ENCODE results near the gene CSPG5. TPM values are rescaled to one million over a fixed set of nuclear protein-coding genes. Genes with fewer than 3 reads are reported as not detected.

Gene CSPG5
- total and polyA plus RNA-seq, 11 donors = 0.12 to 0.86 (median 0.34) TPM; not detected in 1

DNA sequence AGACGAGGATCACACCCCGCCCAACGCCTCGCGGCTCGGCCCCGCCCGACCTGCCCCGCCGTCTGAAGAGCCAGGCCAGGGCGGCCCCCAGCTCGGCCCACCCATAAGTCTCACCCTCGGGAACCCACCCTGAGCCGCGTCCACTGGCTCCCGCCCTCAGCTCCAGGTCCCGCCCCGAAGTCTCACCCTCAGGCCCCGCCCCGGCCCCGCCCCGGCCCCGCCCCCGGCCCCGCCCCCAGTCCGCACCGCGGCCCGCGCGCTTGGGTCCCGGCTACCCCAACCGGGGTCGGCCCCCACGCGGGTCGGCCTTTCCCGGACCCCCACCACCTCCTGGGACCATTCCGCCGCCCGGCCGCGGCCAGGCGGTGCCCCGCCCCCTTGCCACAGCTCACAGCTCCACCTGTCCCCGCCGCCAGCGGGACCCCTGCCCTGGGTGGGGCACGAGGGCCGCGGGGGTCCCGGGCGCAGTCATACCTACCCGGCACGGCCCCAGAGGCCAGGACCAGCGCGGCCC lies 489 bp downstream of the CSPG5 start:
- no peaks in the 10 kb centered on the region for H3K36me3 ChIP-seq
- H3K27ac ChIP-seq = no peak overlapping the region
- no peak for TF ChIP-seq POLR2A (IDR thresholded peaks at IDR 0.05)
- TF ChIP-seq, protein P1, sequence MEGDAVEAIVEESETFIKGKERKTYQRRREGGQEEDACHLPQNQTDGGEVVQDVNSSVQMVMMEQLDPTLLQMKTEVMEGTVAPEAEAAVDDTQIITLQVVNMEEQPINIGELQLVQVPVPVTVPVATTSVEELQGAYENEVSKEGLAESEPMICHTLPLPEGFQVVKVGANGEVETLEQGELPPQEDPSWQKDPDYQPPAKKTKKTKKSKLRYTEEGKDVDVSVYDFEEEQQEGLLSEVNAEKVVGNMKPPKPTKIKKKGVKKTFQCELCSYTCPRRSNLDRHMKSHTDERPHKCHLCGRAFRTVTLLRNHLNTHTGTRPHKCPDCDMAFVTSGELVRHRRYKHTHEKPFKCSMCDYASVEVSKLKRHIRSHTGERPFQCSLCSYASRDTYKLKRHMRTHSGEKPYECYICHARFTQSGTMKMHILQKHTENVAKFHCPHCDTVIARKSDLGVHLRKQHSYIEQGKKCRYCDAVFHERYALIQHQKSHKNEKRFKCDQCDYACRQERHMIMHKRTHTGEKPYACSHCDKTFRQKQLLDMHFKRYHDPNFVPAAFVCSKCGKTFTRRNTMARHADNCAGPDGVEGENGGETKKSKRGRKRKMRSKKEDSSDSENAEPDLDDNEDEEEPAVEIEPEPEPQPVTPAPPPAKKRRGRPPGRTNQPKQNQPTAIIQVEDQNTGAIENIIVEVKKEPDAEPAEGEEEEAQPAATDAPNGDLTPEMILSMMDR (IDR thresholded peaks at IDR 0.05) = no peak
- peaks cover 0 to 19% (median 10%) of the 10 kb centered on the region in 12 donors for H3K4me1 ChIP-seq
- H3K9me3 ChIP-seq = no peaks in the 10 kb centered on the region
- ATAC-seq (peak in 3 of 4 donors; percentile 41 to 80 (median 60)), DNase-seq (peak; percentile 23 to 68 (median 39))
- WGBS, 4 donors = 1 to 5% (median 2%) methylated on average over 4 to 57 of the region's 57 CpGs
- peaks cover 0 to 32% (median 0%) of the 10 kb centered on the region in 9 donors for H3K27me3 ChIP-seq
- peak overlapping the region; percentile 11 to 82 (median 60) for H3K4me3 ChIP-seq
- intact Hi-C loops (cut with DNase I) = no loop called here

DNA sequence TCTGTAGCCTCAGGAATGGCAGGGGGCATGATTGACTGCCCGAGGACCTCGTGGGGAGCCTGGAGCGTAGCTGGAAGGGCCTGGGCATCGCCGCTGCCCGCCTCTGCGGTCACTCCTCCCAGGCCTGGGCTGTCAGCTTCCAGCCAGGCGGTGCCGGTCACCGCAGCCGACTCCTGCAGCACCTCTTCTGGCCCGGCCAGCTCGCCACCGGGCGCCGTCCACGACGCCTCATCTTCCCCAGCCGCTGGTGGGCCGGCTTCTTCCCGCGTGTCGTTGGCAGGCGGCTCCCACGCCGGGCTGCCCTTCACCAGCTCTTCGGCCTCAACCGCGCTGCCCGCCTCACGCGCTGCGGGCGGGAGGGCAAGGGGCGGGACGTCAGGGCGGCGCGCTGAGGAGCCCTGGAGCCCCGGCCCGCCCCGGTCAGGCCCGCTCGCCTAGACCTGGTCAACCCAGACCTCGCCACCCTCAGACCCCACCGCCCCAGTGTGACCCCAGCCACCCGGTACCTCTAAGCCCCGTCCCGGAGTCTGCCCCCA lies 1.0 kb downstream of the CSPG5 start:
- Histone ChIP-seq H3K36me3 (no peaks in the 10 kb centered on the region), H3K9me3 (no peaks in the 10 kb centered on the region), H3K4me1 (peaks cover 0 to 19% (median 10%) of the 10 kb centered on the region in 12 donors), H3K27me3 (peaks cover 0 to 32% (median 0%) of the 10 kb centered on the region in 9 donors), H3K27ac (no peak overlapping the region), H3K4me3 (peak overlapping the region; percentile 11 to 82 (median 60))
- WGBS, 4 donors = 6 to 7% (median 6%) methylated on average over 8 to 49 of the region's 49 CpGs
- no peak for TF ChIP-seq POLR2A (IDR thresholded peaks at IDR 0.05)
- TF ChIP-seq, protein P1 (IDR thresholded peaks at IDR 0.05) = no peak
- peak in 2 of 5 donors; percentile 20 to 27 for DNase-seq
- ATAC-seq = peak in 3 of 4 donors; percentile 15 to 44 (median 21)
- intact Hi-C loops (cut with DNase I) = no loop called here

DNA sequence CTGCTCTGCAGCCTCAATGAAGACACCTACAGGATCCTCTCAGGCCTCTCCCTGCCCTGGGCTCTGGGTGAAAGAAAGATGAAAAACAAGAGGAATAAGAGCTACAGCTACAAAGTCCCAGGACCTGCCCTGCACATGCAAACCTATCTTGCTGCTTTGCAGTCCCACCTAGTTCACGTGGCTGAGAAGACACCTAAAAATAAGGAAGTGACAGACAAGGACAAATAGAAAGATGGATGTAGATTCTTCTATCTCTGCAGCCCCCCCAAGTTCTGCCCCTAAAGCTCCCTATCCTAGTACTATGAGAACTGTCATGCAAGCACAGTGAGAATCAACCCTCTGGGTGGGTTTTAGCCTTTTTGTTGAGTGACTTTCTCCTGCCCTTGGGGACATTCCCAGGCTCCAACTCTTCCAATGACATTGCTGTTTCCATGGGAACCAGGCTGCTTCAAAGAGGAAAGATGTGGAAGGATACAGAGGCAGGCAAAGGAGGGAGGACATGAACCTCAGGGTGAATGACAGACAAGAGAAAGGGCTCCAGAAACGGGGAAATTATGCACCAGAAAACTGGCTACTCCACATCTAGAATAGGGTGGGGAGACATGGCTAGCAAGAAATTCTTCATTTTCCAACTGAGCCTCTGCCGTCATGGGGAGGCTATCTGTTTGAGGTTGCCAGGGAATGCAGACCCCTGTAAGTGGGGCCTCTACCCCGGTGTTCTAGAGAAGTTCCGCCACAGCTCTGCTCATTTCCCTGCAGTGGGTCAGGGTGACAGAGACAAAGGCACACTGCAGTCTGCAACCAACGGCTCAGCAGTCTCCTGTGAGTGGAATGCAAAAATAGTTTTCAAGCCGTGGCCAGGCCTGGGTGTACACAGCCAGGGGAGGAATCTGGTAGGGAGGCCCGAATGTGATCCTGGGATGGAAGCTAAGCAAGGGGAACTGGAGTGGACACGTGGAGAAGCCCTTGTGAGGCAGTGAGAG lies 5.2 kb downstream of the CSPG5 start:
- peak in 1 of 5 donors; percentile 37 for DNase-seq
- Histone ChIP-seq H3K4me3 (no peak overlapping the region), H3K4me1 (peaks cover 0 to 12% (median 6%) of the 10 kb centered on the region in 12 donors), H3K27ac (no peak overlapping the region), H3K27me3 (peaks cover 0 to 17% (median 0%) of the 10 kb centered on the region in 9 donors), H3K36me3 (no peaks in the 10 kb centered on the region), H3K9me3 (no peaks in the 10 kb centered on the region)
- WGBS, 4 donors = 38 to 52% (median 46%) methylated on average over 9 of the region's 9 CpGs
- intact Hi-C loops (cut with DNase I) = no loop called here
- TF ChIP-seq, protein P1 (IDR thresholded peaks at IDR 0.05) = no peak
- TF ChIP-seq POLR2A (IDR thresholded peaks at IDR 0.05) = no peak
- ATAC-seq = peak; percentile 41 to 78 (median 60)

Data from heart left ventricle (tissue), 16 donors.